Parietal lobe (tissue), 1 donor: ENCODE measurements around the gene NAB1. TPM values are rescaled to one million over a fixed set of nuclear protein-coding genes. Genes with fewer than 3 reads are reported as not detected.

Experiments
- total RNA-seq: library from RNA; depleted of rRNA; stranded (reverse); fragments of >200 nt; gene quantifications from one replicate; pipeline ENCODE4 v1.2.3, GENCODE V29; 2014

NAB1 gene, protein sequence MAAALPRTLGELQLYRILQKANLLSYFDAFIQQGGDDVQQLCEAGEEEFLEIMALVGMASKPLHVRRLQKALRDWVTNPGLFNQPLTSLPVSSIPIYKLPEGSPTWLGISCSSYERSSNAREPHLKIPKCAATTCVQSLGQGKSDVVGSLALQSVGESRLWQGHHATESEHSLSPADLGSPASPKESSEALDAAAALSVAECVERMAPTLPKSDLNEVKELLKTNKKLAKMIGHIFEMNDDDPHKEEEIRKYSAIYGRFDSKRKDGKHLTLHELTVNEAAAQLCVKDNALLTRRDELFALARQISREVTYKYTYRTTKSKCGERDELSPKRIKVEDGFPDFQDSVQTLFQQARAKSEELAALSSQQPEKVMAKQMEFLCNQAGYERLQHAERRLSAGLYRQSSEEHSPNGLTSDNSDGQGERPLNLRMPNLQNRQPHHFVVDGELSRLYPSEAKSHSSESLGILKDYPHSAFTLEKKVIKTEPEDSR
- total RNA-seq: 56.7 TPM

DNA sequence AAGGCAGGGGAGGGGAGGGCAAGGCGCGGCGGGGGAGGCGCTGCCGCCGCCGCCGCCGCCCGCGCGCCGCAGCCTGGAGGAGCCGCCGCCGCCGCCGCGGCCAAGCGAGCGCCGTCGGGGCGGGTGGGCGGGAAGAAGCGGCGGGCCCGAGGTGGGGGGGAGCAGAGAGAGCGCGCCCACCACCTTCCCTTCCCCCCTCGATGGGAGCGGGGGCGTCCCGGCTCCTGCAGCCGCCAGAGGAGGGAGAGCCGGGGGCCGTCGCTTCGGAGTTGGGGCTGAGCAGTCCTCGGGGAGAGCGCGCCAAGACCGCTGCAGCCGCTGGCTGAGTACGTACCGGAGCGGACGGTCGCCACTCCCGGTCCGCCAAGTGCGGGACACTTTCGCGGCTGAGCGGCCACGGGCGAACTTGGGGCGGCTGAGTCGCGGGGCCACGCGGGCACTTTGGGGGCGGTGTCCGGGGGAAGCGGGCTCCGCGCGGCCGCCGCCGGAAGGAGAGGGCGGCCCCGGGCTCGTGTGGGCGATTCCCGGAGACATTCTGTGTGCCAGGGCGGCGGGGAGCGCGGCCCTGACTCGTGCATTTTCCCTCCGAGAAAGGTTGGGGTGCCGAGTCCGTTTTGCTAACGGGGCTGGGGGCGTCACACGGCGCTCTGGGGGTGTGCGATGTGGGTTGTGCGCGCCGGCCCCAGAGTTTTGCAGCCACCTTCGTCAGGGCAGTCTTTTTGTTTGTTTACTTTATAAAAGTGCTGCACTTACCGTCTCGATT is at the start of gene NAB1:
Gene NAB1, plus strand, starts transcription at position 49 of the 763 bp plus-strand sequence. CDS start 10,094 bp downstream, outside the sequence.

Other genes with a start within 250 kb of the NAB1 start
- gene MFSD6, start 240.7 kb upstream of the NAB1 start, total RNA-seq: 82.6 TPM
- 5.0 TPM for gene NEMP2, start 114.4 kb upstream of the NAB1 start, total RNA-seq
- 274 TPM for gene GLS, start 231.7 kb downstream of the NAB1 start, total RNA-seq